Measurements from ENCODE around the gene PTGIR. TPM values are rescaled to one million over a fixed set of nuclear protein-coding genes. Genes with fewer than 3 reads are reported as not detected.

PTGIR gene
- total RNA-seq, 1 experiment from 2014 or later, result not detected

GRCh38 chr19:46605356-46605821 lies 19.5 kb downstream of the PTGIR start:
- no peak overlapping the region for H3K4me3 ChIP-seq (ENCODE audit: low read depth, low read length, poor library complexity, severe bottlenecking)
- intact Hi-C loops (cut with micrococcal nuclease; ENCODE audit: unreplicated experiment), result no loop called here
- peaks cover 51% of the 10 kb centered on the region for H3K36me3 ChIP-seq (ENCODE audit: insufficient read depth, low read length, poor library complexity, severe bottlenecking)
- no peak for DNase-seq (ENCODE audit: low spot score)
- BruUV-seq (replicated peaks), result no TSS peak
- TF ChIP-seq EZH2 (IDR thresholded peaks at IDR 0.05; ENCODE audit: borderline replicate concordance, low read depth, low read length, poor library complexity, severe bottlenecking), result no peak
- TF ChIP-seq CTCF (conservative IDR thresholded peaks at IDR 0.05; ENCODE audit: low read depth, low read length), result no peak
- no peaks in the 10 kb centered on the region for H3K27me3 ChIP-seq (replicated peaks; ENCODE audit: insufficient read depth, low read depth, low read length, poor library complexity)
- POLR2A ChIA-PET (ENCODE audit: low non-redundant PET), result no interaction called here
- H3K27ac ChIP-seq (ENCODE audit: low read depth, low read length, poor library complexity, severe bottlenecking), result no peak overlapping the region
- H3K9me3 ChIP-seq (ENCODE audit: low read depth, low read length, poor library complexity, severe bottlenecking), result no peaks in the 10 kb centered on the region
- CTCF ChIA-PET, result interaction anchor here (0.6 kb wide), 1 partner anchor 28 kb away, joined by 3 read pairs; no protein-coding TSS in a partner anchor
- peaks cover 10% of the 10 kb centered on the region for H3K4me1 ChIP-seq (ENCODE audit: insufficient read depth, low read length, poor library complexity, severe bottlenecking)

GRCh38 chr19:46604781-46605355 lies 20.0 kb downstream of the PTGIR start:
- no peaks in the 10 kb centered on the region for H3K9me3 ChIP-seq (ENCODE audit: low read depth, low read length, poor library complexity, severe bottlenecking)
- intact Hi-C loops (cut with micrococcal nuclease; ENCODE audit: unreplicated experiment), result loop anchor here (5.0 kb wide), 1 partner anchor 78 kb away; no protein-coding TSS in a partner anchor
- ChIA-PET CTCF (interaction anchor here (0.6 kb wide), 1 partner anchor 28 kb away, joined by 3 read pairs; no protein-coding TSS in a partner anchor), POLR2A (ENCODE audit: low non-redundant PET) (no interaction called here)
- no TSS peak for BruUV-seq (replicated peaks)
- H3K27ac ChIP-seq (ENCODE audit: low read depth, low read length, poor library complexity, severe bottlenecking), result no peak overlapping the region
- H3K36me3 ChIP-seq (ENCODE audit: insufficient read depth, low read length, poor library complexity, severe bottlenecking), result peaks cover 47% of the 10 kb centered on the region
- no peak overlapping the region for H3K4me3 ChIP-seq (ENCODE audit: low read depth, low read length, poor library complexity, severe bottlenecking)
- H3K27me3 ChIP-seq (replicated peaks; ENCODE audit: insufficient read depth, low read depth, low read length, poor library complexity), result no peaks in the 10 kb centered on the region
- TF ChIP-seq EZH2 (IDR thresholded peaks at IDR 0.05; ENCODE audit: borderline replicate concordance, low read depth, low read length, poor library complexity, severe bottlenecking), result no peak
- TF ChIP-seq CTCF (conservative IDR thresholded peaks at IDR 0.05; ENCODE audit: low read depth, low read length), result no peak
- DNase-seq (ENCODE audit: low spot score), result no peak
- H3K4me1 ChIP-seq (ENCODE audit: insufficient read depth, low read length, poor library complexity, severe bottlenecking), result peaks cover 10% of the 10 kb centered on the region

GRCh38 chr19:46603752-46604231 lies 21.1 kb downstream of the PTGIR start:
- intact Hi-C loops (cut with micrococcal nuclease; ENCODE audit: unreplicated experiment), result loop anchor here (5.0 kb wide), 1 partner anchor 76 kb away; no protein-coding TSS in a partner anchor
- no peak for DNase-seq (ENCODE audit: low spot score)
- CTCF ChIA-PET, result no interaction called here

More at GRCh38 chr19:46603752-46604231, 21.1 kb downstream of the PTGIR start:
- TF ChIP-seq EZH2 (IDR thresholded peaks at IDR 0.05; ENCODE audit: borderline replicate concordance, low read depth, low read length, poor library complexity, severe bottlenecking) (no peak), CTCF (conservative IDR thresholded peaks at IDR 0.05; ENCODE audit: low read depth, low read length) (no peak)
- Histone ChIP-seq H3K4me1 (ENCODE audit: insufficient read depth, low read length, poor library complexity, severe bottlenecking) (peaks cover 10% of the 10 kb centered on the region), H3K27me3 (replicated peaks; ENCODE audit: insufficient read depth, low read depth, low read length, poor library complexity) (no peaks in the 10 kb centered on the region), H3K4me3 (ENCODE audit: low read depth, low read length, poor library complexity, severe bottlenecking) (no peak overlapping the region), H3K9me3 (ENCODE audit: low read depth, low read length, poor library complexity, severe bottlenecking) (peaks cover 2% of the 10 kb centered on the region), H3K36me3 (ENCODE audit: insufficient read depth, low read length, poor library complexity, severe bottlenecking) (peaks cover 36% of the 10 kb centered on the region), H3K27ac (ENCODE audit: low read depth, low read length, poor library complexity, severe bottlenecking) (peak overlapping the region; percentile 100)
- POLR2A ChIA-PET (ENCODE audit: low non-redundant PET), result no interaction called here
- no TSS peak for BruUV-seq (replicated peaks)

All from A673 (cell line).